ENCODE measurements around the gene ARID1B.

ARID1B gene

DNA sequence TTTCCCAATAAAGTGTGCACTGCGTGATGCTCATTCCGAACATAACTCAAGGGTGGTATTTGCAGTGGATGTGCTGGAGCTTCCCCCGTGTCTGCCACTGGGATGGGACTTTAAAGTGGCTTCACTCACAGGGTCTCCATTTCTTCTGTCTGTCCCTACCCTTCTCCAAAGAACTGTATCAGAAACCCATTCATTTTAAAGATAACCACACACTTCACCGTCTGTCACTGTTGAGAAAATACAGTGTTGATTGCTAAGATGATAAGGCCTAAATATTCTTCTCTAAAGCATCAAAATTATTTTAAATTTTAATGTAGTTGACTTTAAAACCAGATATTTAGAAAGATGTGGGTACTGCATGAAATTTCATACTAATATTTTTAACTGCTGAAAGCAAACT lies 384.7 kb downstream of the ARID1B start:
- no peak for DNase-seq (ENCODE audit: low spot score)

DNA sequence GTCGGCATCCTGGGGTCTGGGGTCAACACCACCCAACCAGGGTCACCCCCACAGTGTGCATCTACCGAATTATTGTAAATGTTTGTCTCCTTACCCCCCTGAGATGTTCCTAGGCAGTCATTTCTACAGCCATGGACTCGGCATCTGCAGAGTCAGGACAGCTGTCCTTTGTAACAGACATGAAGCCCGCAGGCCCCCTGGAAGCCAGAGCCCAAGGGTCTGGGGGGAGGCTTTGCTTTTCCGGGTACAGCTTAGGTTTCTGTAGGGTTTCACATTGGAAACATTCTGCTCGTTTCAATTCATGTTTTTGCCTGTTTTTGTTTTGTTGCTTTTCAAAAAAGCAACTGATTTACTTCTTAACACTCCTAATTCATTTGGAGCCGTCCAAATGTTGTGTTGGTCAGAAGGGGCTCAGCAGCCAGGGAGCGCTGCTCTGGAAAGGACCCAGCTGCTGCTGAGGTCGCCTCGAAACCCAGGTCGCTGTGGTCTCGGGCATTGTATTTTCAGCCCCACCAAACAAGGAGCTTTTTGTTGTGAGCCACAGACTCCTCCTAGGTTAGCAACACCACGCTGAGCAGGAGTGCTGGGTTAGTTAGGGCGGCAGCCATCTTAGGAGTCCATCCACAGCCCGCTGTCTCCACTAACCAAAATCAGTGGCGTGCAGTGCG lies 385.7 kb downstream of the ARID1B start:
- no peak for DNase-seq (ENCODE audit: low spot score)

DNA sequence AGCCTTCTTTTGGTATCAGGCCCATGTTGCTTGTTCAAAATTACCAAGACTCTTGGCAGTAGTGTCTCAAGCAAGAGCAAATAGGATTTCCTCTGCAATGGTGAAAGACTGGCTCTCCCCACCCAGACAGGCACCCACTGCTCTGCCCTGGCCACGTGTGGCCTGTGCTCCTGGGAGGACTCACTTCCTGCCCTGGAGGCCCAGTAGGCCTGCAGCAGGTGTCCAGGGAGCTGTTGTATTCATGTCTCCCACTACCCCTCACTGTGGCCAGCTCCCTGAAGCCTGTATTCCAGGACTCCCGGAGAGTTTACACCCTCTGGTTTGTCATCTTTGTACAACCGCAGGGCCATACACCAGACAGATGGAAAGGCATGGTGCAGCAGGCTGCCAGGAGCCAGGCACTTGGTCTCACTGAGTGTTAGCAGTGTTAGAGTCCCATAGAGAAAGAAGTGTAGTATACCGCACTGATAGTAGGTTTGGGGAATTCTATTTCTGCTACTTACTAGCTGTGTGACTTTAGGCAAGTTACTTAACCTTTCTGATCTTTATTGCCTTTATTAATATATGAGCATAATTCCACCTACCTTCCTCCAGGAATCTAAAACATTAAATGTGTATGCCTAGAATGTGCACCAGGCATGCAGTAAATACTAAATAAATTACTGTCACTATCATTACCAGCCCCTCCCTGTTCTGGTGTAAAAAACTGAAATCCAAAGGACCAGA lies 386.4 kb downstream of the ARID1B start:
- DNase-seq (ENCODE audit: low spot score), result no peak

DNA sequence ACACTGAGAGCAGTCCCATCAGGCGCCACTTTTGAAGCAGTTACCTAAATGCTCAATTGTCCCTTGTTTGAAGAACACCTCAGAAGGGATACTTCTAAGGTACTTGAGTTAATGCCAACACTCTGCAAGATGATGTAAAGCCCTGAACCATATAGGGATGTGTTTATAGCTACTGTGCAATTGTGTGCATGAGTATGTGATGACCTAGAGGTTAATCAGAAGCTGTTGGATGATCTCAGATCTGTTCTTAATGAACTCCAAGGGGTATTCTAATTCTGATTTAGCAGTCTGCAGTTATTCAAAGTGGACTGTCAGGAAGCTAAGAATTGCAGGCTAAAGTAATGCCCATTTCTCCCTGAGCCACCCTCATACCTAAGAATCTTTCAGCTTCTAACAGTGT lies 387.8 kb downstream of the ARID1B start:
- DNase-seq (ENCODE audit: low spot score), result no peak

DNA sequence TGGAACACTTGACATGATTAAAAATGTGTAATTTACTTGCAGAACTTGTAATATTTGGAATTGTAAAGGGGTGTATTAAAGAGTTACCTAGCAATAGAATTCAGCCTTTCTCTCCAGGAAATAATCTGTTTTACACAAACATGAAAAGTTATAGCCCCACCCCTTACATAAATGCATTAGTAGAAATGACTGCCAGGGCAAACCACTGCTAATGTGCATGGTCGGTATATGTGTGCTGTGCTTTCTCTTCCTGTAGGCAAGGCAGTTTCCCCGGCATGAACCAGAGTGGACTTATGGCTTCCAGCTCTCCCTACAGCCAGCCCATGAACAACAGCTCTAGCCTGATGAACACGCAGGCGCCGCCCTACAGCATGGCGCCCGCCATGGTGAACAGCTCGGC lies 389.6 kb downstream of the ARID1B start:
- DNase-seq (ENCODE audit: low spot score), result no peak

DNA sequence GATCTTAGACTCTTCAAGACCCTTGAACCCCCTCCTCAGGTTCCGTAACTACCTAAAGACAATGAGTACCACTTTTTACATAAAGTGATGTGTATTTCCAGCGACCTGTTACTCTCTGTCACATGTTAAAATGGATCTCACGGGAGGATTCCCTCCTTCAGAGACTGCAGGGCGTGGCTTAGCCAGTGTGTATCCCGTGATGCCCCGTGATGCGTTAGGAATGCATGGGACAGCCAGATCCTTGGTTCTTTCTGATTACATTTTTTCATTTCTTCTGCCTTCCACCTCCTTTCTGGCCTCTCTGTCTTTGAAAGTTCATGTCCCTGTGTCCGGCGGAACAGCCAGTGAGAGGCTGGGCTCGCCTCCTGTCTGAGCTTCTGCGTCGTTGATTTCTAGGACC lies 390.7 kb downstream of the ARID1B start:
- DNase-seq (ENCODE audit: low spot score), result no peak

DNA sequence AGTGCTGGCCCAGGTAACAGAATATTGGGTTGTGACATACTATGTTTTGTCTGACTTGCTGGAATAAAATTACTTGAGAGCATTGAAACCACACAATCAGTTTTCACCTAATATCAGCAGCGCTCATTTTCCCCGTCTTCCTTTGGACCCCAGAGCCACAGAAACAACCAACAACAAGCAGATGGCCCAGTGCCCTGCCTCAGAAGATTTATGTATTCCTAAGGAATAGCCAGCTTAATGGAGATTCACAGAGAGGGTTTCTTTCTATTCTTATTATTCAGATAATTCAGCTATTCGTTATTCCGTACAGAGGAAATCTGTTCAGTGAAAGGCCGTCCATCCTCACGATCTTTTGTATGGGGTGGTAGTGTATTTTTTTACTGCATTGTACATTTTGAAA lies 391.3 kb downstream of the ARID1B start:
- DNase-seq (ENCODE audit: low spot score), result no peak

DNA sequence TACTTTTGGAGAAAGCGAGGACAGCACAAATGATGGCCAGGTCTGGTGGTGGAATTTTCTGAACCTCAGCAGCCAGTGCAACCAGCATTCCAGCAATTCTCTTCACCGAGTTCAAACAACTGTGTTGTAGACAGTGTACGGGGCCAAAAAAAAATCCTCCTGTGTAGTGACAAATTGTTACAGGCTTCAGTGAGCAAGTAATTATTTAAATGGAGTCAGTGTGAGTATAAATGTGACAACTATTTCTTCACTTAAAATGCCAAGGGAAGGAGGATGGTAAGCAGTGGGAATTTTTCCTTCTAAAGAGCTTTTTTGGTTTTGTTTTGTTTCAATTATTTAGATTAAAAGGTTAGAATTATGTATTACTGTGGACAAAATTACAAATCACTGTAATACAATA lies 392.0 kb downstream of the ARID1B start:
- no peak for DNase-seq (ENCODE audit: low spot score)

DNA sequence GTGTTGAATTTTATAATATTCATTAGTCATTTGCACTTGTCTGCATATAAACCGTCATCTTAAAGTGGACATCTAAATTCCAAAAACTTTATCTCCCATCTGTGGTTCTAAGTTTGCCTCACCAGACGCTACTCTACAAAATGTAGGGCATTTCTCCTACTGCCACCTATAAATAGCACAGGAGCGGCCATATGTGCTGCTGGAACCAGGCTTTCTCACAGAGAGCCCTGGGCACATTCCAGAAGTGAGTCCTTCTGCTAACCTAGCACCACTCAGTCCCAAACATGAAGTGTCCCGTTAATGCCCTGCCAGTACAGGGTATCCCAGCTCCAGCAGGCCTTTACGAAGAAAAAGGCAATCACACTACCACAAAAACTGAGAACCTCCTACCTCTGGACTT lies 392.5 kb downstream of the ARID1B start:
- DNase-seq (ENCODE audit: low spot score), result no peak

DNA sequence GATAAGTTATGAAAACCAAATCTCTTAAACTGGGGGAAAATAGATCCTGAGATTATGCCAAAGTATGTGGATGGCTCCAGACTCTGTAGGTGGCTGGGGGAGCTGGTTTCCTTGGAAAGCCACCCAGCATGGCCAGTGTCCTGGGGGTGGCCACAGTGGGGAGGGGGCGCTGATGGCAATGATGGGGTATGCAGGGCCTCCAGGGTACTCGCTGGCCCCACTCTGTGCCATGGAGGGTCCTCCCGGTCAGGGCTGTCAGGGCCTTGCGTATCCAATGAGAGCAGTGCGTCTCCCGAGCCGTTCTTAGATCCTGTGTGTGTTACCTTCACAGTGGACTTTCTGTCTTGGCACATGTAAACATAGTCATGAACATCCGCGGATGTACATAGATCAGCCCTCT lies 393.4 kb downstream of the ARID1B start:
- DNase-seq (ENCODE audit: low spot score), result no peak

DNA sequence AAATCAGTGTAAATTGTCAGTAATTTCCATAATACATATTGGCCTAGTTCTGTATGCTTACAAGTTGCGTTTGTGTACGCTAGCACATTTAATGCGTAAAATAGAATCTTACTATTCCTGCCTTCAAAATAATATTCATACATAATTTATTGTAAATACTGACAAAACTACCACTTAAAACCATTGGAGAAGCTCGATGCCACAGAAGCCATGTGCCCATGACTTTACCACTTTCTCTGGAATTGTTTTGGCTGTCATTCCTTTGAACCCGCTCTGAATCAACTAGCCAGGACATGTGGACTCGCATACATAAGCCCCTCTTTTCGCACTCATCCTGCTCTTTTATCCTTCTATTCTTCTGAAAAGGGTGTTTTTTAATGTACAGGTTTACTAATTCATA lies 394.6 kb downstream of the ARID1B start:
- no peak for DNase-seq (ENCODE audit: low spot score)

DNA sequence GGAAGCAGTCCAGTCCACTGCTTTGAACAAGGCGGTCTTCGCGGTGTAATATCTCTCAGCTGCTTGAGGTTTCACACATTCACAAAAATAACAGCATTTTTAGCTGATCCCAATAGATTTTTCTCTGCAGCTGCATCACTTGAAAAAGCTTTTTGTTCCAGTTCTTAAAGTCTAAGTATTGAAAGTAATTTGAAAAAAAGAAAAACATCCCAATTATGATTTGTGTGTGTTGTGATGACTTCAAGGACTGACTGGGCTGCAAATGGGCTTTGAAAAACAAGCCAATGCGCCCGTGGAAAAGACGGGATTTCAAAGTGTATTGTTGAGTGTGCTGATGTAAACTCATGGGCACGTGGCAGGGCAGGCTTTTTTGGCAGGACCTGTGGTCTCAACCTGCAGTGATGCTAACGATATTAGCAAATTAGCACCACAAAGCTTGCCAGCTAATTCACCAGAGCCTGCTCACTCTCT lies 395.1 kb downstream of the ARID1B start:
- DNase-seq (ENCODE audit: low spot score), result no peak

DNA sequence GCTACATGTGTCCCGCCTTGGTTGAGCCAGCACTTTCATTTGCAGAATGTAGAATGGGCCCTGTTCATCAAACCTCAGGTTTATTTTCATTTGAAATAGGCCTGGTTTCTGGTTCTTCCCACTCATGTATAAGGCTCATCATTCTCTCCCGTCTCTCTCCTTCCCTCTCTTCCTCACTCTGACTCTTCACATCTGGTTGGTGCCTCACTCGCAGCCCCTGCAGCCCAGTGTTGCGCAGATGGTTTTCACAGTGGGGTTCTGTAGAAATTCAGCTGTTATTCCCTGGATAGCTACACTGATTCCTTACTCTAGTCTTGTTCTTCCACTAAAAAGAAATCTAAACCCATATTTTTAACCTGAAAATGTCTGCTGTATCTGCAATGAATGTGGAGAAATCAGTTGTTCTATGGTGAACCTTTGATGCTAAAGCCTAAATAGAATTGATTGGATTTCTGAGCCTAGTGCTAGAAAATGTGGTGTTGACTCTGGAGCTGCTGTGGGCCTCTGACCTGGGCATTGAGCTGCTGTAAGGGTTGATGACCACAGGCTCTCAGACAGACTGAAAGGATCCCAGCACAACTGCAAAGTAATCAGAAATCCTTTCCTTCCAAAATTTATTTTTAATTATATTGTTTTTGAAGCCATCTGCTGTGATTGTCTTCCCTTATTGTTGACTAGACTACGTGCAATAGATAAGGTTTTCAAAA lies 395.8 kb downstream of the ARID1B start:
- no peak for DNase-seq (ENCODE audit: low spot score)

DNA sequence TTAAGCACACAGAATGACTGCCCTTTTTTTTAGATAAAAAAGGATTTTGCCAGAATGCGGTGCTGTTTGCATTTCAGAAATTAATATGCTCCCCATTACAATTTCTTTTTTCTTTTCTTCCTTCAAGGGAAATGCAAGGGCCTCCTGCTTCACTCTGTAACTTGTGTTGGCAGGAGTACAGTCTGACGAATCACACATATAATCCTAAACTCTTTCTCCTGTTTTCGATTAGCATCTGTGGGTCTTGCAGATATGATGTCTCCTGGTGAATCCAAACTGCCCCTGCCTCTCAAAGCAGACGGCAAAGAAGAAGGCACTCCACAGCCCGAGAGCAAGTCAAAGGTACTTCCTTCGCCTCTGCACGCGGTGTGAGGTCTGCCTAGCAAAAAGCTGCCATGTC lies 396.6 kb downstream of the ARID1B start:
- no peak for DNase-seq (ENCODE audit: low spot score)

DNA sequence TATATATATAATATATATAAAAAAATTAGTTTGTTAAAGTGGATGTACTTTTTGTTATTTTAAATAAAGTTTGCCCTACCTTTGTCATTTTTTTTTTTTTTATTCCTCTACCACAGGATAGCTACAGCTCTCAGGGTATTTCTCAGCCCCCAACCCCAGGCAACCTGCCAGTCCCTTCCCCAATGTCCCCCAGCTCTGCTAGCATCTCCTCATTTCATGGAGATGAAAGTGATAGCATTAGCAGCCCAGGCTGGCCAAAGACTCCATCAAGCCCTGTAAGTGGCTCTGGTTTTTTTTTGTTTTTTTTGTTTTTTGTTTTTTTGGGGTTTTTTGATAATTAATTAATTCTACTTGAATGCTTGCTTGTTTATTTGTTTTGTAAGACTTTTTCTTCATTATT lies 397.6 kb downstream of the ARID1B start:
- no peak for DNase-seq (ENCODE audit: low spot score)

DNA sequence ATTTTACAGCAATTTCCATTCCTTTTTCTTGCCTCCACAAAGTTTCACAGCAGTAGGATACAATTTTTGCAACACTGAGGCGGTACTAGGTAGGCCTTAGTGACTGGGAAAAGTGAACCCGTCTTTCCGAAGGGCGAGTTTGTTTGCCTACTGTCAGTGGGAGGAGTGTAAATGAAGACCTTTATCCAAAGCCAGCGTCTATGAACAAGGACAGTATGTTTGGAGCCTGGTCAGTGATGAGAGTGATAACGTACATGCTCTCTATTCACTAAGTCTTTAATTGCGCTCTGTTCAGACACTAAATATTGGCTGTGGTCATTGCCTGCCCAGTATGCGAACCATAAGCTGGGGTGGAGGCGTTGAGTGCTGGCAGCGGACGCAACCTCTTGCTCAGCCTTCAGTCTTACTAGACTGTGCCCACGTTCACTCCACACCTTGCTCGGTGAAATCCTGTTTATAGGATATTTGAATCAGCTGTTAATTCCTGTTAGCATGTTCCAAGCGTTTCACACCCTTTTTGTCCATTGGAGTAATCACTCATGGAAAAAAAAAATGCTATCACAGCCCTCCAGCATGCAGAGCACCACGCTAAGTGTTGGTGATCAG lies 400.7 kb downstream of the ARID1B start:
- peak; percentile 30 for DNase-seq (ENCODE audit: low spot score)

DNA sequence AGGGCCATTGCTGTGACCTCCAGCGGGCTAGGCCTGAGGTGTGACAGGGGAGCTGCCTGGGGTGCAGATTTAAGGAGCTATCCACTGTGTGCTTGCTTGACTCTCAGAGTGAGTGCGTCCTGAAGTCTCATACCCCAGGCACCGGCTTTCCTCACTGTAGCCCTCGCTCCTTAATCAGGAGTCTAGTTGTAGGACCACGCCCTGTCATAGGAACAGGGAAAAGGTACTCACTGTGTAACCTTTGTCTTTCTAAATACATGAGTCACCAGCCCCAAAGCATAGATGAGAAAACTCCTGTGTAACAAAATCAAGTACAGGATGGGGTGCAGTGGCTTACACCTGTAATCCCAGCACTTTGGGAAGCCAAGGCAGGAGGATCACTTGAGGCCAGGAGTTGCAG lies 404.5 kb downstream of the ARID1B start:
- peak; percentile 30 for DNase-seq (ENCODE audit: low spot score)

DNA sequence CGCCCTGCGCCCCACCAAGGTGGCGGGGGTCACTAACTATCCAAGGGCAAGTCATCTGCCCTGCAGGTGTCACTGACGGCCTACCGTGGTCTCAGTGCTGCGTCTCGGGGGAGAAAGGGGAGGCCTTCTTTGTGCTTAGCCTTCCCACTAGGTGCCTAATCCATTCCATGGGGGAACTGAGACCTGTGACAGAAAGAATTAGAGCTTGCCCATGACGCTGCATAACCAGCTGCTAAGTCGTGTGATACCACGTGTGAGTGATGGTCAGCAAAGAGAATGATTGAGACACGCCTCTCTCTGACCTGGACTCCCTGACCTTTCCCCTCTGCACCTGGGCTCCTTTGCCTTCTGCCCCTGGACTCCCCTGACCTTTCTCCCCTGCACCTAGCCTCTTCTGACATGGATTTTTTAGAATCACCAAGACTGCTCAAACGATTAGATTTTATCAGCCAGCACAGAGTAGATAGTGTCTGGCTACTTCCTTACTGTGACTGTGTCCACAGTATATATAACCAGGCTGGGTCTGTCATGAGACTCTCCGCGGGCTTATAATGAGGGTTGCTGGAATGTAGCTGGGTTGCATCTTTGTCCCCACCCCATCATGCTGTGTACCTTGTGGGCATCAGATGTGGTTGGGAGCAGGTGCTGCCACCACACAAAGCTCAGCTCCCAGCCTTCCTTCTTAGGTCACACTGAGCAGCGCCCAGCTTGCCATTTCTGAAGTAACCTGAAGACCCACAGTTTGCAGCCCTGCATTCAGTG lies 405.5 kb downstream of the ARID1B start:
- no peak for DNase-seq (ENCODE audit: low spot score)

DNA sequence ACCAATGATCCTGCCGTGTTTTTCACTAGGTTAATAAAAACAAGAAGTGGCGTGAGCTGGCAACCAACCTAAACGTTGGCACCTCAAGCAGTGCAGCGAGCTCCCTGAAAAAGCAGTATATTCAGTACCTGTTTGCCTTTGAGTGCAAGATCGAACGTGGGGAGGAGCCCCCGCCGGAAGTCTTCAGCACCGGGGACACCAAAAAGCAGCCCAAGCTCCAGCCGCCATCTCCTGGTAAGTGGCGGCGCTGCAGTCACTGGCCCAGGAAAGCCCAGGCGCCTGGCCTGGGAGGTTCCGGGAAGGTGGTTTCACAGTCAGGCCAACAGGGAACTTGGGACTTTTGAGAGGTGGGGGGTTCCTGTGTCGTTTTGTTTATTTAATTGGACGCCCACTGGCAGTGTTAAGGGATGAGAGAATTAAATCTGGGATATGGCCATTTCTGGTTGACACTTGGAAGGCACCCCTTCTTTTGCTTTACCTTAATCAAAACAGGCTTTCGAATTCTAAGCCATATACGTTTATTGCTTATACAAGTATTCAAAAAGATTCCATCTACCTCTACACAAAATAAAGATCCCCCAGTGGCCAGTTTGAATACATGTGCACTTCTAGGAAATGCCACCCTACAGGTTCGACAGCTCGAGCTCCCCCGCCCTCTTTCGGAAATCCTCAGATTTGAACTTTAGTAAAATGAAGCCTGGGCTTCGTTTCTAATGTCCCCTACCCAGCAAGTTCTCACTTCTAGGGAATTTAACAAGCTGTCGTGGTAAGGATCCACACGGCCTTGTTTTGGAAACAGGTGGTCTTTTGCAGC lies 407.2 kb downstream of the ARID1B start:
- DNase-seq (ENCODE audit: low spot score), result peak; percentile 92

DNA sequence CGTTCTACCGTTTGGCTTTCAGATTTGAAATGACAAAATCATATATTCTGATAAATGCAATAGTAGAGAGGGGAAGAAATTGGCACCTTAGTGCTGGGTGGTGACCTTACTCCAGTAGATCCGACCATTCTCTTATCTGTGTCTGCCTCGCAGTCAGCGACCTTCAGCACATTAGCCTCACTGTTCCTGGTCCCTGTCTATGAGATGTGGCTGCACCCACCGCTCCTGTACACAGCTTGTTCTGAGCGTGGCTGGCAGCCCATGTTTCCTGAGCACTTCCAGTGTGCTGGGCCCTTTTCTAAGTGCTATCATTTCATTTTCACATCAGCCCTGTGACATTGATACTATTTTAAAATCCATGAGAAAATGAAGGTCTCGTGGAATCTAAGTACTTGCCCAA lies 408.0 kb downstream of the ARID1B start:
- no peak for DNase-seq (ENCODE audit: low spot score)

DNA sequence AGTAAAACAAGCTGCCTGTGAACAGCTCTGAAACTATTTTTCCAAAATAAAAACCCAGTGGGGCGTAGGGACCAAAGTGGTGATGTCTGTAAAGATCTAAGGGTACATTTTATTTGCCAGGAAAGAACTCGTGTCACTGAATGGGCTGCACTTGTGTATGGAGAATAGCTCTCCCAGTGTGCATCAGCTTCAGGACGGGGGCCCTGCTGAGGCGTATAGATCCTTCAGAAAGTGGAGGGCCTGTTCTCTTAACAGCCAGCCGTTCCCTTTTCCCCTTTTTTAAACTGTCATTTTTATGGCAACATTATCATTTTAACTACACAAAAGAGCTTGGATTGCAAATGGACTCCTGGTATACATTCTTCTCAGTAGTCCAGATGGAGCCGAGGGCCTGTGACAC lies 408.8 kb downstream of the ARID1B start:
- DNase-seq (ENCODE audit: low spot score), result no peak
